HG03039 (cell line): ENCODE results near the gene CROCC2.

Experiments used
- ATAC-seq: cut with Tn5 transposase; IDR thresholded peaks from one replicate; pipeline ENCODE4 v1.9.1; 2021; ENCODE audit warnings: mild to moderate bottlenecking, moderate library complexity; ENCODE audit not compliant: unreplicated experiment

CROCC2 gene

DNA sequence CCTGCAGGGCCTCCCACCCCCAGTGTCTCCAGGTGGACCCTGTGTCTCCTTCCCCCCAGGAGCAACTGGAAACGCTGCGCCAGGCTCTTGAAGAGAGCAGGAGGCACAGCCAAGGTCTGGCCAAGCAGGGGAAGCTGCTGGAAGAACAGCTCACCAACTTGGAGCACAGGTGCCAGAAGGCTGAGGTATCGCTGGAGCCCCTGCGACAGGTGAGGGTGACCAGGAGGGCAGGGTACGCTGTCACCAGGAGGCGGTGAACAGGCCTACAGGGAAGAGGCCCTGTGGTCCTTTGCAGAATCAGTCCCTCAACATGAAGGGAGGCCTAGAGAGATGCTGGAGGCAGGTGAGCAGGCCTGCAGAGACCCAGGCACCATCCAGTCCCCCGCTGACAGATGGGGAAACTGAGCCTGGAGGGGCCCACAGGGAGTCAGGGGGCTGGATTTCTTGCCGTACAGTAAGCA, 76.7 kb downstream of the CROCC2 start:
- ATAC-seq: no peak

- ATAC-seq: no peak
Measured at GRCh38 chr2:240983361-240983995, 77.3 kb downstream of the CROCC2 start.

- no peak for ATAC-seq
Measured at GRCh38 chr2:240983996-240984498, 77.9 kb downstream of the CROCC2 start.

DNA sequence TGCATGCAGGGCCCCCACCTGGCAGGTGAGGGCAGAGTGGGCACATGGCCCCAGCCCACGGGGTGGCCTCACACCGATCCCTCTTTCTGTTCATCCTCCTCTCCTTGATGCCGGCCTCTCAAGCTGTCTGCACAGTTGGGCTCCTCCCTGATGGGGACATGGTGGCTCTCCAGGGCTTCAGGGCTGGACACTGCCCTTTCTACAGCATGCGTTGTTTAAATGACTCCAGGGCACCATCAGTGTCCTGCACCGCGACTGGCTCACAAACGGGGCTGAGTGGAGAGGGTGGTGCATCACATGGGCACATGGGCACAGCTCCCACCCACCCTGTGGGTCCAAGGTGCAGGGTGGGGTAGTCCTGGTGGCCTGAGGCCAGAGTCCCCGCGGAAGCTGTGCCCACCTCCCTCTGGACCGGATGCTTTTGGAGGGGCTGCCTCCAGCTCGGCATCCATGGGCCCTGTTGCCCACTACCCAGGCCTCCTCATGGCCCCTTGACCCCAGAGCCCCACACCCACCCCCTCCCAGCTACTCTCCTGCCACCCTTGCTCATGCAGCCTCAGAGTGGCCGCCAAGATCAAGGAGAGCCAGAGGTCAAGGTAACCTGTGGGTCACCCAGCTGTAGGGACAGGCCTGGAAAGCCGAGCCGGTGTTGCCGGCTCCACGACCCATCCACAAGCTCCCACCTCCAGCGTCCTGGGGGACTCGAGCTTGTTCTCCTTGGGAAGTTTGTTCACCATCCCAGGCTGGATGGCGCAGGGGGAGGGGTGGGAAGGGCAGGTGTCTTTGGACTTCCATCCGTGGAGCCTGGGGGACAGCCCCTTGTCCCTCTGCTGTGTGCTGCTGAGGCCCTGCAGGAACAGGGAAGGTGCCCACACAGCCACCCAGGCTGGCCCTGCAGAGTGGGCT, 80.0 kb downstream of the CROCC2 start:
- ATAC-seq: no peak

GRCh38 chr2:240986787-240987411, 80.8 kb downstream of the CROCC2 start:
- no peak for ATAC-seq

GRCh38 chr2:240987588-240987987, 81.5 kb downstream of the CROCC2 start:
- ATAC-seq: no peak

GRCh38 chr2:240988146-240988545, 82.0 kb downstream of the CROCC2 start:
- ATAC-seq: no peak

GRCh38 chr2:240988571-240989271, 82.6 kb downstream of the CROCC2 start:
- no peak for ATAC-seq

GRCh38 chr2:240989451-240990265, 83.5 kb downstream of the CROCC2 start:
- no peak for ATAC-seq

DNA sequence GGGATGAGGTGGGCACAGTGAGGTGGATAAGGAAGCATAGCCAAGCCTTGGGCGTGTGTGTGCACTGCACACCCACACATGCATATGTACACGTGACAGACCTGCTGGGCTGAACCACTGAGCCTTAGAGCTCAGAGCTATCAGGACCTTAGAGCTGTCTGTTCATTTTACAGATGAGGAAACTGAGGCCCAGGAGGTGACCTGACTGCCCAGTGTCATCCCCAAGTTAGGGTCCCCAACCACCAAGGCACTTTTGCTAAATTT, 84.1 kb downstream of the CROCC2 start:
- no peak for ATAC-seq

DNA sequence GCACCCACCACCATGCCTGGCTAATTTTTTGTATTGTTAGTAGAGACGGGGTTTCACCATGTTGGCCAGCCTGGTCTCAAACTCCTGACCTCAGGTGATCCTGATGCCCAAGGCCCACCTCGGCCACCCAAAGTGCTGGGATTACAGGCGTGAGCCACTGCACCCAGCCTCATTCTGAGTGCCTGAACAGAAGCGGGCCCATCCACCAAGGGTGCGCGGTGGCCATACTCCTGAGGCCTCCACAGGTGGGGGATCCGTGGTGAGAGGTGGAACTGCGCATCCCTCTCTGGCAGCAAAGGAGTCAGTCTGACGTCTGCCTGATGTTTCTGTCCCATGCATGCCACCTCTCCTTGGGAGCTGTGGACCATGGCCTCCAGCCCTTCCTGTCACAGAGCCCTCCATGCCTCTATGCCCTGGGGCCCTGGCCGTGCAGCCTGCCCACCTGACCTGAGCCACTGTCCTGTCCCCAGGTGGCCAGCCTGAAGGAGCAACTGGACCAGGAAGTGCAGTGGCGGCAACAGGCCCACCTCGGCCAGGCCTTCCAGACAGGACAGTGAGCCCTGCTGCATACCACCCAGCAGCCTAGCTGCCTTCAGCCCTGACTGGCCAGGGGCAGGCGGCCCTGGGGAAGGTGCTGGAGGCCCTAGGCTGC, 84.7 kb downstream of the CROCC2 start:
- no peak for ATAC-seq

DNA sequence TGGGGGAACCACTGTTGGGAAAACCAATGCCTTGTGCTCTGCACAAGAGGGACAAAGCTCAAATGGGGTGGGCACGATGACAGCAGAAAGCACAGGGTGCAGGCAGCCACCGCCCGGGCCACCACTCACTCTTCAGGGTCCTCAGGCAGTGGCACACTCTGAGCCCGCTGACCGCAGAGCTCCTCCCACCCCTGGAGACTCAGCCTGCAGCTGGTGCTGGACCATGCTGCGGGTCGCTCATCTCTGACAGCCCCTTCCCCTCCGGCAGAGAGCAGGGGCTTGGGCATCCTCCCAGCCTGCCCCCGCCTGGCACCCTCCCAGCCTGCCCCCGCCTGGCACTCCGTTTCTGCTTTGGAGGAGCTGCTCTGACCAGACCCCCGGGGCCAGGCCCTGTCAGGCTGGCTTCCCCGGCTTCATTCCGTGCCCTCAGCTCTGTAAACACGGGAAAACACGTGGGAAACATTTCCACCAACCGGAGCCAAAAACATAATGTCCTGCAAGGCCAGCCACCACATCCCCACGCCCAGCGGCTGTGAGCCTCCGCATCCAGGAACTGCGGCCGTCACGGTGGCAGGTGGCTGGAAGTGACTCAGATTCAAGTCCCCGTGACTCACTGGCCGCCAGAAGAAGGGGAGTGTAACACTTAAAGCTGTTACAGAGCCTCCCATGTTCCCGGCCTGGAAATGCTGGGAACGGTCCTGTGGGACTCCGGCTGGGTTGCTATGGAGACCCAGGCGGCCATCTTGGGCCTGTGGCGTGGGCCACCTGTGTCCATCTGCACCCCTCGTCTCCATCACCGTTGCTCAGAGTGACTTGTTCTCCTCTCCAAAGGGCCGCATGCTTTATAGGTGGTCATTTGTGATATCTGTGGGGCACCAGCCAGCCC, 85.5 kb downstream of the CROCC2 start:
- ATAC-seq: no peak

- no peak for ATAC-seq
Measured at GRCh38 chr2:240992572-240993291, 86.6 kb downstream of the CROCC2 start.

- no peak for ATAC-seq
Measured at GRCh38 chr2:240993446-240994170, 87.5 kb downstream of the CROCC2 start.

DNA sequence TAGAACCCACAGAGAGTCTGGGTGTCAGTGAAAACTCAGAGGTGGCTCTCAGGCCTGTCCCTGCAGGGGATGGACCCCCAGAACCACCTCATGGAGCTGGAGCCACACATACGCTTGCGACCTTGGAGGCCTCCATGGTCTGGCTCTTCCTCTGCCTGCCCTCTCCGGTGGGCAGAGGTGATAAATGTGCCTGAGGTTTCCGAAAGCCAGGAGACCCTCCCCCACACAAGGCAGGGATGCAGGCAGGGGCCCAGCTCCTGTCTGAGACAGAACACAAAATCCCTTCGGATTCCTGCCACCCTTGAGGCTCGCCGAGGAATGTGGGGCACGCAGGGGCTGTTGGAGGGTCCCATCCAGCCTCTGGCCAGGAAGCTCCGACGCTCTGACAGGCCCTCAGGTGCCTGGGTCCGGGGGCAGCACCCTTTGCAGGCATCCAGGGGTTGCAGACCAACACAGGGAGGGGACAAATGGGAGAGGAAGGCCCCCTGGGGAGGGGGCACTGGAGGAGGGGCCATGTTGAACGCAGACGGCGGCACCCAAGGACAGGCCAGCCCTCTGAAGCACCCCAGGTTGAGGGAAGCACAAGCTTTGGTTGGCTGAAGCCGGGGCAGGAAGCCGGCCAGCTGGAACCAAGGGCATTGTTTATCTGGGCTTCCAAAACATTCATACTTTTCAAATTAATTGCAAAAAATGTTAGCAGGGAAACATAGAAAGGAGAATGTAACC, 88.2 kb downstream of the CROCC2 start:
- ATAC-seq: no peak

DNA sequence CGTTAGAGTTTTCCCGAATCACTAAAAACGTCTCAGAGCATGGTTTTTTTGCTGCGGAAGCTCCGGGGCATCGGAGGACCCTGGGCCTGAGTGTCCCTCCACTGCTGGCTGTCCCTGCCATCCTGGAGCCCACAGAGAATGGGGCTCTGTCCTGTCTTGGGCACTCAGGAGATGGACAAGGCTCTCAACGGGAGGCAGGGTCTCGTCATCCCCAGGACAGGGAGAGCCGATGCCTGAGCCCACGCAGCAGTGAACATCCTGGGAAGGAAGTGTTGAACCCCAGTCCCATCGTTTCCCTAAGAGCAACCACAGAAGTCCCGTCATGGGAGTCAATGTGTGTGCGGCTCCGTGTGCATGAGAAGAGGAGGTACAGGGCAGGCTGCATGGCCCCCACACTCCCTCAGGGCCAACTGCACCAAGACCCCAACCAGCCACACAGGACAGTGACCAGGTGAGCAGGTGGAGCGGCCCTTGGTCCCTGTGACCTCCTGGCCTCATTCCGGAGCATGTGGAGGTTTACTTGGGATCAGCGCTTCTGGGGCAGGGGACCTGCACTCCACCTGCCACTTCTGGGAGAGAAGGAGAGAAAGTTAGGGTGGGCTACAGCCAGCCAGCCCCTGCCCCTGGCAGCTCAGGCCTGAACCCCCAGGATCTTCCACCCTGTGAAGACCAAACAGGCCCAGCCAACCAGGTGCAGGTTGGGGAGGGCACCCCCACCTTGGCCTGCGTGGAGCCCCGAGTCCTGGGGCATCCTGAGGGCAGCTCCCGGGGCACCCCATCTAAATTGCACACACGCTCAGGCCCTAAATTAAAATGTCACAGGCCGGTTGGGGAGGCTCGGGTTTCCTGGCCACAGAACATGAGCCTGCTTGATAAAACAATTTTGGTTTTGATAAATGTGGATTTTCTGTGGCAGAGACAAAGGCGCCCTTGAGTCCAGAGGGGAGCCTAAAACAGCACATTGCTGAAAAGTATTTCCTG, 89.2 kb downstream of the CROCC2 start:
- no peak for ATAC-seq
